HepG2 (cell line): ENCODE data around the gene COX4I2. TPM values are rescaled to one million over a fixed set of nuclear protein-coding genes. Genes with fewer than 3 reads are reported as not detected.

ENCODE experiments used
- ATAC-seq: fragments of 200-7000 bp; cut with Tn5 transposase; 3 replicates; pipeline ENCODE4 v1.9.1; 2020; ENCODE audit warnings: mild to moderate bottlenecking, moderate library complexity
- BruUV-seq: library from RNA; stranded (reverse); fragments of 400-500 nt; replicated peaks from 2 replicates; lab custom pipeline; 2021; lab: Mats Ljungman, UMichigan
- CTCF ChIA-PET: fragments of 300-600 bp; formaldehyde crosslinking; extraction: SDS; loops from one replicate; lab custom pipeline; 2021; ENCODE audit warnings: low total read pairs, inconsistent platforms, low intra/inter-chr PET ratio; lab: Yijun Ruan, JAX
- POLR2A ChIA-PET: fragments of 350-600 bp; sonication (Branson Sonifier 250); formaldehyde crosslinking; loops from one replicate; lab custom pipeline; 2020; ENCODE audit warnings: antibody characterized with exemption, inconsistent platforms; lab: Yijun Ruan, JAX
- DNase-seq: peaks from one replicate; pipeline ENCODE4 v3.0.0-alpha.2; 2015; ENCODE audit warnings: low spot score
- FAIRE-seq: peaks from 3 replicates; lab custom pipeline; 2011; peaks lifted over from hg19 to GRCh38; lab: Jason Lieb, UNC
- H2AFZ ChIP-seq: one replicate; pipeline ENCODE4 v1.6.1; 2011; ENCODE audit warnings: low read length, inconsistent platforms
- H3K27ac ChIP-seq: fragments of 300-600 bp; 3 replicates; pipeline ENCODE4 v1.8.0; 2011; ENCODE audit warnings: mixed run types, mild to moderate bottlenecking, mixed read lengths, low read length, inconsistent platforms; ENCODE audit not compliant: insufficient read depth; ENCODE audit errors: extremely low read length
- H3K27me3 ChIP-seq, 2 experiments: fragments of 200-600 bp in 1 of 2; 2 replicates in 1 of 2; 3 replicates in 1 of 2; pipeline versions ENCODE4 v1.6.0 to v1.8.0; 2011; ENCODE audit warnings: low read length in 2 of 2, mild to moderate bottlenecking in 2 of 2, moderate library complexity in 2 of 2, inconsistent platforms in 1 of 2; ENCODE audit not compliant: insufficient read depth in 2 of 2, control insufficient read depth in 1 of 2
- H3K36me3 ChIP-seq, 2 experiments: fragments of 200-600 bp in 1 of 2; replicated peaks in 1 of 2; 2 replicates in 1 of 2; 3 replicates in 1 of 2; pipeline versions ENCODE4 v1.5.1 to v1.8.0; 2011; ENCODE audit warnings: low read length in 2 of 2, inconsistent platforms in 1 of 2; ENCODE audit not compliant: insufficient read depth in 2 of 2, control insufficient read depth in 1 of 2
- H3K4me1 ChIP-seq: 2 replicates; pipeline ENCODE4 v1.5.1; 2012; ENCODE audit warnings: low read length, inconsistent platforms; ENCODE audit not compliant: insufficient read depth
- H3K4me2 ChIP-seq: 2 replicates; pipeline ENCODE4 v1.6.0; 2011; ENCODE audit warnings: low read depth, low read length, inconsistent platforms
- H3K4me3 ChIP-seq, 3 experiments: fragments of 200-600 bp in 1 of 3; sonication (generic), shearing (Covaris generic) in 1 of 3; replicated peaks in 1 of 3; 2 replicates each; pipeline ENCODE4 v1.5.1; 2011 to 2016; ENCODE audit warnings: low read length in 3 of 3, inconsistent platforms in 2 of 3, low read depth in 2 of 3, mild to moderate bottlenecking in 2 of 3, control low read depth in 1 of 3, mixed read lengths in 1 of 3; ENCODE audit not compliant: insufficient read depth in 1 of 3
- H3K79me2 ChIP-seq: one replicate; pipeline ENCODE4 v1.6.1; 2011; ENCODE audit warnings: low read length, inconsistent platforms; ENCODE audit not compliant: insufficient read depth
- H3K9ac ChIP-seq: 2 replicates; pipeline ENCODE4 v1.6.0; 2011; ENCODE audit warnings: mild to moderate bottlenecking, low read depth, low read length, inconsistent platforms; ENCODE audit not compliant: insufficient read depth
- H3K9me3 ChIP-seq: 2 replicates; pipeline ENCODE4 v1.5.1; 2012; ENCODE audit warnings: mild to moderate bottlenecking, low read length
- H4K20me1 ChIP-seq: 2 replicates; pipeline ENCODE4 v1.6.0; 2011; ENCODE audit warnings: inconsistent platforms, mild to moderate bottlenecking, low read length, moderate library complexity; ENCODE audit not compliant: insufficient read depth
- AGO2 ChIP-seq: fragments of 200-400 bp; formaldehyde crosslinking; optimal IDR thresholded peaks from 2 replicates; pipeline ENCODE3; 2017; ENCODE audit warnings: mild to moderate bottlenecking, low read depth, low read length, moderate library complexity
- ATF5 ChIP-seq: sonication (generic); formaldehyde crosslinking; IDR thresholded peaks from 2 replicates; pipeline ENCODE4 v1.4.0; 2020; ENCODE audit warnings: mild to moderate bottlenecking, low read depth, missing genetic modification reagents
- E2F5 ChIP-seq: sonication (generic); formaldehyde crosslinking; conservative IDR thresholded peaks from 2 replicates; pipeline ENCODE4 v1.4.0; 2020; ENCODE audit warnings: missing genetic modification reagents
- HBP1 ChIP-seq: IDR thresholded peaks from 2 replicates; pipeline ENCODE4 v1.6.1; 2016; ENCODE audit warnings: low read depth, control low read depth
- MAFK ChIP-seq, 2 experiments: IDR thresholded peaks in 1 of 2; conservative IDR thresholded peaks in 1 of 2; 2 replicates each; pipeline ENCODE4 v1.6.1; 2011; ENCODE audit warnings: improper control_type of control experiment in 2 of 2, low read length in 2 of 2
- MIER3 ChIP-seq: IDR thresholded peaks from 2 replicates; pipeline ENCODE4 v1.6.1; 2016; ENCODE audit warnings: missing compliant biosample characterization, borderline replicate concordance
- PAWR ChIP-seq: sonication (generic); formaldehyde crosslinking; IDR thresholded peaks from 2 replicates; pipeline ENCODE4 v1.4.0; 2020; ENCODE audit warnings: missing genetic modification reagents, mild to moderate bottlenecking, borderline replicate concordance
- POLR2AphosphoS2 ChIP-seq: IDR thresholded peaks from 2 replicates; pipeline ENCODE4 v1.6.1; 2011; ENCODE audit warnings: low read depth, low read length, improper control_type of control experiment
- POLR2G ChIP-seq: fragments of 200-400 bp; formaldehyde crosslinking; IDR thresholded peaks from 2 replicates; pipeline ENCODE4 v1.6.1; 2018; ENCODE audit warnings: mild to moderate bottlenecking, low read depth, low read length, moderate library complexity
- RBM22 ChIP-seq: fragments of 200-400 bp; formaldehyde crosslinking; optimal IDR thresholded peaks from 2 replicates; pipeline ENCODE3; 2017; ENCODE audit warnings: mild to moderate bottlenecking, low read length, moderate library complexity
- RERE ChIP-seq: IDR thresholded peaks from 2 replicates; pipeline ENCODE4 v1.6.1; 2016; ENCODE audit warnings: low read depth, missing genetic modification reagents, missing compliant biosample characterization
- RORA ChIP-seq: sonication (generic); formaldehyde crosslinking; IDR thresholded peaks from 2 replicates; pipeline ENCODE4 v1.5.0; 2020; ENCODE audit warnings: mild to moderate bottlenecking, missing genetic modification reagents, moderate library complexity
- SMAD3 ChIP-seq: sonication (generic); formaldehyde crosslinking; IDR thresholded peaks from 2 replicates; pipeline ENCODE4 v1.4.0; 2020; ENCODE audit warnings: missing genetic modification reagents
- TEAD3 ChIP-seq: optimal IDR thresholded peaks from 2 replicates; pipeline ENCODE3; 2016; ENCODE audit warnings: borderline replicate concordance
- TP53 ChIP-seq: sonication (generic); formaldehyde crosslinking; conservative IDR thresholded peaks from 2 replicates; pipeline ENCODE4 v1.4.0; 2020; ENCODE audit warnings: missing genetic modification reagents
- ZNF143 ChIP-seq: sonication (generic); formaldehyde crosslinking; IDR thresholded peaks from 2 replicates; pipeline ENCODE4 v1.4.0; 2020; ENCODE audit warnings: missing genetic modification reagents
- ZNF569 ChIP-seq: sonication (generic); formaldehyde crosslinking; IDR thresholded peaks from 2 replicates; pipeline ENCODE4 v1.5.0; 2020; ENCODE audit warnings: mild to moderate bottlenecking, missing genetic modification reagents, moderate library complexity, borderline replicate concordance
- ZSCAN9 ChIP-seq: IDR thresholded peaks from 2 replicates; pipeline ENCODE4 v1.6.1; 2016; ENCODE audit warnings: borderline replicate concordance
- WGBS: methylation state at CpG from one replicate; pipeline ENCODE4 v1.1.6; 2017; ENCODE audit warnings: low lambda C conversion rate; 5-methylcytosine and 5-hydroxymethylcytosine counted together
- in situ Hi-C: cut with HindIII; loops from 2 replicates; pipeline ENCODE4 v1.10.0; 2017; ENCODE audit warnings: low pct_unique_long_range_greater_than_20kb; ENCODE audit not compliant: extremely low pct_ligation_motif_present
- intact Hi-C: fragments of 100-400 bp; cut with micrococcal nuclease; formaldehyde crosslinking; loops from one replicate; pipeline ENCODE4 v1.10.0; 2022; ENCODE audit not compliant: unreplicated experiment
- polyA plus RNA-seq, 8 experiments: library from polyadenylated mRNA; depleted of rRNA in 3 of 8; stranded (reverse) in 7 of 8; unstranded in 1 of 8; fragments of >200 nt; fragmentation: Illumina TruSeq in 4 of 8; extraction: Trizol in 4 of 8; gene quantifications; 2 replicates each; pipeline versions ENCODE4 v1.2.1 to v1.2.3, GENCODE V29; 2011 to 2016; ENCODE audit warnings: low read depth in 4 of 8, missing spikeins in 1 of 8, mixed read lengths in 1 of 8; ENCODE audit not compliant: insufficient read depth in 1 of 8
- total RNA-seq, 5 experiments: library from RNA; depleted of rRNA; stranded (reverse); fragments of >200 nt; fragmentation: Illumina TruSeq; extraction: Trizol; gene quantifications; 2 replicates each; pipeline ENCODE4 v1.2.3, GENCODE V29; 2016; ENCODE audit warnings: low read depth in 1 of 5

COX4I2 gene
- total and polyA plus RNA-seq, 2 of the 13 experiments (the other 11 are each of a cell fraction or from before 2014, with no cell fraction given): 1.1 TPM; not detected in 1

GRCh38 chr20:31671324-31671723 is 33.6 kb downstream of the COX4I2 start:
- POLR2A ChIA-PET: interaction anchor here (1.1 to 20.7 kb wide), 3 partner anchors 25 to 60 kb away, joined by 3 to 643 read pairs (median 4); partner anchors contain the start of gene BCL2L1
- in situ Hi-C loops: no loop called here
- H3K9me3 ChIP-seq: no peaks in the 10 kb centered on the region
- H3K4me3 ChIP-seq: no peak overlapping the region
- WGBS: 97% methylated on average over 2 of the region's 2 CpGs
- H3K9ac ChIP-seq: no peak overlapping the region
- H3K27ac ChIP-seq: peak overlapping the region; percentile 2
- DNase-seq (no peak), ATAC-seq (no peak), FAIRE-seq (no peak)
- peaks cover 83% of the 10 kb centered on the region for H3K4me1 ChIP-seq
- H3K4me2 ChIP-seq: no peak overlapping the region
- peaks cover 59 to 86% of the 10 kb centered on the region in 2 experiments for H3K36me3 ChIP-seq
- CTCF ChIA-PET: interaction anchor here (1.2 kb wide), 1 partner anchor 52 kb away, joined by 3 read pairs; no protein-coding TSS in a partner anchor
- peaks cover 81% of the 10 kb centered on the region for H3K79me2 ChIP-seq
- intact Hi-C loops: no loop called here
- no TSS peak for BruUV-seq
- no peak overlapping the region for H2AFZ ChIP-seq
- H3K27me3 ChIP-seq: no peaks in the 10 kb centered on the region
- peaks cover 57% of the 10 kb centered on the region for H4K20me1 ChIP-seq
- TF ChIP-seq RORA (CRISPR knock-in tag) (no peak), HBP1 (CRISPR knock-in tag) (no peak), MAFK (conservative IDR thresholded peaks at IDR 0.05 in 1 of 2, IDR thresholded peaks at IDR 0.05 in 1 of 2; ENCODE audit: low read length in 2 of 2) (no peak), TP53 (CRISPR knock-in tag) (no peak), ZNF143 (CRISPR knock-in tag) (no peak), PAWR (CRISPR knock-in tag) (no peak), SMAD3 (CRISPR knock-in tag) (no peak), ATF5 (CRISPR knock-in tag) (no peak), MIER3 (no peak), RBM22 (peak; percentile 69), AGO2 (peak; percentile 19), RERE (CRISPR knock-in tag) (no peak), TEAD3 (CRISPR knock-in tag) (peak; percentile 30), POLR2G (peak; percentile 42), POLR2AphosphoS2 (0 out of 2 replicates have a peak, but pooled peaks have one; percentile 57), E2F5 (CRISPR knock-in tag) (no peak), ZSCAN9 (CRISPR knock-in tag) (no peak), ZNF569 (CRISPR knock-in tag) (no peak)
